GM12865 (cell line): ENCODE measurements around the gene PSORS1C1.

Source experiments
- DNase-seq: peaks from one replicate; pipeline ENCODE4 v3.0.0; 2010; ENCODE audit warnings: low read depth
- H3K4me3 ChIP-seq: 2 replicates; pipeline ENCODE4 v1.5.1; 2011; ENCODE audit warnings: mild to moderate bottlenecking, low read depth, low read length, control low read depth
- CTCF ChIP-seq: IDR thresholded peaks from 2 replicates; pipeline ENCODE4 v1.5.1; 2011; ENCODE audit warnings: low read length, control low read depth, low read depth, inconsistent platforms; ENCODE audit not compliant: insufficient read depth; ENCODE audit errors: missing control alignments

The PSORS1C1 gene

GRCh38 chr6:31126396-31127175, 12.0 kb downstream of the PSORS1C1 start:
- no peak for DNase-seq
- H3K4me3 ChIP-seq: no peak overlapping the region
- TF ChIP-seq CTCF: no peak

GRCh38 chr6:31128093-31128676, 13.6 kb downstream of the PSORS1C1 start:
- peak; percentile 89 for TF ChIP-seq CTCF
- DNase-seq: peak; percentile 68
- H3K4me3 ChIP-seq: no peak overlapping the region

GRCh38 chr6:31129130-31129529, 14.5 kb downstream of the PSORS1C1 start:
- H3K4me3 ChIP-seq: no peak overlapping the region
- no peak for TF ChIP-seq CTCF
- no peak for DNase-seq

GRCh38 chr6:31130751-31131150, 16.2 kb downstream of the PSORS1C1 start:
- no peak overlapping the region for H3K4me3 ChIP-seq
- TF ChIP-seq CTCF: no peak
- DNase-seq: no peak

- peak; percentile 11 for DNase-seq
- TF ChIP-seq CTCF: no peak
- H3K4me3 ChIP-seq: no peak overlapping the region
These were observed 17.0 kb downstream of the PSORS1C1 start for GRCh38 chr6:31131595-31131994.

GRCh38 chr6:31132806-31133205, 18.2 kb downstream of the PSORS1C1 start:
- no peak overlapping the region for H3K4me3 ChIP-seq
- no peak for TF ChIP-seq CTCF
- no peak for DNase-seq
